GM23338 (cell line): ENCODE results near the gene IRF3. TPM values are rescaled to one million over a fixed set of nuclear protein-coding genes. Genes with fewer than 3 reads are reported as not detected.

Experiments
- ATAC-seq: fragments of 200-7000 bp; cut with Tn5 transposase; 3 replicates; pipeline ENCODE4 v1.9.1; 2020
- DNase-seq: peaks from one replicate; pipeline ENCODE4 v3.0.0-alpha.2; 2015; ENCODE audit warnings: low spot score
- H2AFZ ChIP-seq: fragments of 200-600 bp; sonication (generic); 2 replicates; pipeline ENCODE4 v1.8.0; 2016; ENCODE audit warnings: antibody characterized with exemption, mild to moderate bottlenecking, moderate library complexity
- H3F3A ChIP-seq: fragments of 200-600 bp; sonication (generic); replicated peaks from 2 replicates; pipeline ENCODE4 v1.8.0; 2017; ENCODE audit warnings: antibody characterized with exemption, mixed run types, low read depth
- H3K27ac ChIP-seq: fragments of 200-600 bp; sonication (generic); 2 replicates; pipeline ENCODE4 v1.6.1; 2016; ENCODE audit warnings: low read depth
- H3K27me3 ChIP-seq: fragments of 200-600 bp; sonication (generic); 2 replicates; pipeline ENCODE4 v1.8.0; 2016; ENCODE audit warnings: mild to moderate bottlenecking, mixed run types, moderate library complexity; ENCODE audit not compliant: insufficient read depth
- H3K36me3 ChIP-seq: fragments of 200-600 bp; sonication (generic); 2 replicates; pipeline ENCODE4 v1.8.0; 2016; ENCODE audit warnings: mild to moderate bottlenecking; ENCODE audit not compliant: insufficient read depth
- H3K4me1 ChIP-seq: fragments of 200-600 bp; sonication (generic); 2 replicates; pipeline ENCODE4 v1.8.0; 2016; ENCODE audit warnings: mild to moderate bottlenecking, moderate library complexity; ENCODE audit not compliant: insufficient read depth
- H3K4me2 ChIP-seq: fragments of 200-600 bp; sonication (generic); 2 replicates; pipeline ENCODE4 v1.7.1; 2017; ENCODE audit warnings: mixed run types
- H3K4me3 ChIP-seq: fragments of 200-600 bp; sonication (generic); 2 replicates; pipeline ENCODE4 v1.6.1; 2016; ENCODE audit warnings: mixed run types
- H3K79me2 ChIP-seq: fragments of 200-600 bp; sonication (generic); replicated peaks from 2 replicates; pipeline ENCODE4 v1.8.0; 2017; ENCODE audit warnings: mild to moderate bottlenecking; ENCODE audit not compliant: insufficient read depth
- H3K9me2 ChIP-seq: fragments of 200-600 bp; sonication (generic); 2 replicates; pipeline ENCODE4 v1.8.0; 2017; ENCODE audit not compliant: insufficient read depth
- H4K20me1 ChIP-seq: fragments of 200-600 bp; sonication (generic); replicated peaks from 2 replicates; pipeline ENCODE4 v1.8.0; 2017; ENCODE audit warnings: mild to moderate bottlenecking; ENCODE audit not compliant: insufficient read depth
- H3K27ac Mint-ChIP-seq: 2 replicates; pipeline ENCODE4 v1.8.0; 2020; ENCODE audit warnings: inconsistent platforms, mild to moderate bottlenecking, moderate library complexity, mixed read lengths
- H3K27me3 Mint-ChIP-seq: 3 replicates; pipeline ENCODE4 v1.8.0; 2022; ENCODE audit warnings: low read depth, mild to moderate bottlenecking, moderate library complexity, mixed read lengths, inconsistent platforms; ENCODE audit not compliant: insufficient read depth, poor library complexity
- H3K36me3 Mint-ChIP-seq: 3 replicates; pipeline ENCODE4 v1.8.0; 2021; ENCODE audit warnings: low read depth, mild to moderate bottlenecking, inconsistent platforms, moderate library complexity, mixed read lengths
- H3K4me1 Mint-ChIP-seq: 3 replicates; pipeline ENCODE4 v1.8.0; 2020; ENCODE audit warnings: mild to moderate bottlenecking, inconsistent platforms, mixed read lengths
- H3K4me3 Mint-ChIP-seq: 3 replicates; pipeline ENCODE4 v1.8.0; 2021; ENCODE audit warnings: moderate library complexity, mild to moderate bottlenecking, inconsistent platforms, mixed read lengths
- H3K9me3 Mint-ChIP-seq: 3 replicates; pipeline ENCODE4 v1.8.0; 2020; ENCODE audit warnings: moderate library complexity, mild to moderate bottlenecking, inconsistent platforms, mixed read lengths
- CTCF ChIP-seq, 2 experiments: fragments of 200-600 bp in 1 of 2; sonication (generic) in 1 of 2; conservative IDR thresholded peaks; 2 replicates each; pipeline versions ENCODE4 v1.5.1 to v1.6.1; 2016 to 2017; ENCODE audit warnings: antibody characterized with exemption in 2 of 2, low read depth in 2 of 2, mild to moderate bottlenecking in 2 of 2, moderate library complexity in 1 of 2
- ETS1 ChIP-seq: IDR thresholded peaks from 2 replicates; pipeline ENCODE4 v1.6.1; 2016; ENCODE audit warnings: antibody characterized with exemption
- EZH2 ChIP-seq: fragments of 200-600 bp; sonication (generic); IDR thresholded peaks from one replicate; pipeline ENCODE4 v1.8.0; 2017; ENCODE audit warnings: antibody characterized with exemption, mild to moderate bottlenecking, low read depth; ENCODE audit not compliant: unreplicated experiment
- EZH2phosphoT487 ChIP-seq: fragments of 200-600 bp; sonication (generic); IDR thresholded peaks from one replicate; pipeline ENCODE4 v1.8.1; 2018; ENCODE audit warnings: antibody characterized with exemption; ENCODE audit not compliant: unreplicated experiment
- POLR2AphosphoS5 ChIP-seq: IDR thresholded peaks from 2 replicates; pipeline ENCODE4 v1.6.1; 2016; ENCODE audit warnings: antibody characterized with exemption, low read depth
- STAT1 ChIP-seq: IDR thresholded peaks from one replicate; pipeline ENCODE4 v1.6.1; 2016; ENCODE audit warnings: antibody characterized with exemption; ENCODE audit not compliant: unreplicated experiment
- ZNF114 ChIP-seq: fragments of 250-450 bp; sonication (Bioruptor Pico); IDR thresholded peaks from 2 replicates; pipeline ENCODE4 v1.5.0; 2020; ENCODE audit warnings: mild to moderate bottlenecking, moderate library complexity
- ZNF331 ChIP-seq: fragments of 250-450 bp; sonication (Bioruptor Pico); IDR thresholded peaks from 2 replicates; pipeline ENCODE4 v1.5.0; 2020; ENCODE audit warnings: low read depth, mild to moderate bottlenecking, moderate library complexity
- polyA plus RNA-seq: library from polyadenylated mRNA; unstranded; fragments of >200 nt; fragmentation: Nextera tagmentation; extraction: Ambion mirVana; gene quantifications from 2 replicates; pipeline ENCODE4 v1.2.1, GENCODE V29; 2016
- total RNA-seq: library from RNA; depleted of rRNA; stranded (reverse); fragments of >200 nt; shearing (Covaris generic); gene quantifications from 2 replicates; pipeline ENCODE4 v1.2.3, GENCODE V29; 2014

IRF3 gene
- total and polyA plus RNA-seq, 2 experiments from 2014 or later = 57.4 to 164 TPM

- TF ChIP-seq CTCF (conservative IDR thresholded peaks at IDR 0.05; ENCODE audit: low read depth in 2 of 2) (no peak), ETS1 (no peak)
Measured at GRCh38 chr19:49705919-49706318, 40.3 kb upstream of the IRF3 start (continued).

GRCh38 chr19:49704888-49705642 lies 39.4 kb upstream of the IRF3 start:
- Histone ChIP-seq H3K4me3 (no peak overlapping the region), H3F3A (no peaks in the 10 kb centered on the region), H3K4me2 (no peak overlapping the region), H3K27me3 (no peaks in the 10 kb centered on the region), H3K4me1 (no peaks in the 10 kb centered on the region), H3K79me2 (no peaks in the 10 kb centered on the region), H3K36me3 (no peaks in the 10 kb centered on the region; the same call in 1 of the 2 replicates), H2AFZ (no peak overlapping the region), H4K20me1 (no peaks in the 10 kb centered on the region), H3K9me2 (no peaks in the 10 kb centered on the region), H3K27ac (no peak overlapping the region)
- no peak for ATAC-seq
- Mint-ChIP-seq H3K27ac (no peak overlapping the region), H3K27me3 (peaks cover 16% of the 10 kb centered on the region), H3K36me3 (peaks cover 44% of the 10 kb centered on the region), H3K4me3 (no peak overlapping the region), H3K9me3 (no peaks in the 10 kb centered on the region), H3K4me1 (no peaks in the 10 kb centered on the region)
- TF ChIP-seq EZH2 (no peak), CTCF (conservative IDR thresholded peaks at IDR 0.05; ENCODE audit: low read depth in 2 of 2) (no peak), ZNF331 (no peak), EZH2phosphoT487 (no peak), STAT1 (no peak), ZNF114 (CRISPR knock-in tag) (no peak), POLR2AphosphoS5 (no peak)
- DNase-seq = no peak
